Upper lobe of left lung (tissue), 4 donors: ENCODE data around the gene MON1B.

Experiments
- CTCF ChIP-seq, 6 experiments: fragments of 450-650 bp in 4 of 6; fragments of 200-600 bp in 2 of 6; sonication (generic) in 2 of 6; IDR thresholded peaks; one replicate each; pipeline ENCODE4 v1.5.1; 2016 to 2019; ENCODE audit warnings: antibody characterized with exemption in 6 of 6
- EP300 ChIP-seq, 4 donors: sonication (generic); formaldehyde crosslinking; IDR thresholded peaks; one replicate each; pipeline ENCODE4 v1.5.1; 2017; ENCODE audit warnings: antibody characterized with exemption in 4 of 4, control low read depth in 2 of 4
- POLR2A ChIP-seq, 4 donors: fragments of 450-650 bp; IDR thresholded peaks; one replicate each; pipeline ENCODE4 v1.5.1; 2016 to 2017; ENCODE audit warnings: antibody characterized with exemption in 4 of 4, mild to moderate bottlenecking in 2 of 4
- POLR2AphosphoS5 ChIP-seq, 2 donors: sonication (generic); formaldehyde crosslinking; IDR thresholded peaks; one replicate each; pipeline ENCODE4 v1.5.1; 2017; ENCODE audit warnings: antibody characterized with exemption in 2 of 2

GRCh38 chr16:77234611-77235010 lies 43.6 kb downstream of the MON1B start:
- TF ChIP-seq CTCF (IDR thresholded peaks at IDR 0.05) (no peak), EP300 (IDR thresholded peaks at IDR 0.05) (no peak), POLR2A (IDR thresholded peaks at IDR 0.05) (no peak), POLR2AphosphoS5 (IDR thresholded peaks at IDR 0.05) (no peak)
